Transverse colon (tissue), 4 donors: Measurements from ENCODE around the gene ONECUT2.

Experiments
- CTCF ChIP-seq, 5 experiments: fragments of 200-600 bp in 3 of 5; fragments of 450-650 bp in 2 of 5; sonication (generic) in 3 of 5; IDR thresholded peaks; 1 replicate in 2 of 5; 2 replicates in 3 of 5; pipeline ENCODE4 v1.5.1; 2016 to 2017; ENCODE audit warnings: antibody characterized with exemption in 5 of 5, inconsistent platforms in 3 of 5, mild to moderate bottlenecking in 2 of 5, moderate library complexity in 1 of 5
- EP300 ChIP-seq: sonication (generic); formaldehyde crosslinking; IDR thresholded peaks from one replicate; pipeline ENCODE4 v1.6.1; 2017; ENCODE audit warnings: antibody characterized with exemption, low read depth
- POLR2AphosphoS5 ChIP-seq, 3 donors: sonication (generic); formaldehyde crosslinking; IDR thresholded peaks; one replicate each; pipeline ENCODE4 v1.6.1; 2016; ENCODE audit warnings: antibody characterized with exemption in 3 of 3

GRCh38 chr18:57432140-57432539 is 3.0 kb upstream of the ONECUT2 start:
- TF ChIP-seq CTCF (IDR thresholded peaks at IDR 0.05) (no peak), EP300 (no peak), POLR2AphosphoS5 (IDR thresholded peaks at IDR 0.05) (no peak)
